H1 (cell line): ENCODE results near the gene ATP6V0D1. TPM values are rescaled to one million over a fixed set of nuclear protein-coding genes. Genes with fewer than 3 reads are reported as not detected.
"Not testable (repeated sequence)": the region's sequence is repeated elsewhere in the genome, so short reads cannot be mapped to it uniquely, and the experiment has no call there.

Source experiments
- CTCF ChIA-PET: fragments of 300-600 bp; sonication (Branson Sonifier 250); formaldehyde crosslinking; loops from one replicate; lab custom pipeline; 2021; ENCODE audit not compliant: partially characterized antibody; lab: Charles Lee
- POLR2A ChIA-PET: fragments of 300-600 bp; sonication (Branson Sonifier 250); formaldehyde crosslinking; loops from one replicate; lab custom pipeline; 2021; ENCODE audit warnings: inconsistent platforms; ENCODE audit not compliant: partially characterized antibody; lab: Charles Lee
- DNase-seq, 2 experiments: peaks; one replicate each; pipeline versions ENCODE4 v3.0.0 to v3.0.0-alpha.2; 2010 to 2022; ENCODE audit warnings: low spot score in 2 of 2, low read depth in 1 of 2, mixed read lengths in 1 of 2
- FAIRE-seq: peaks from 2 replicates; lab custom pipeline; 2011; peaks lifted over from hg19 to GRCh38; lab: Jason Lieb, UNC
- H2AFZ ChIP-seq: 2 replicates; pipeline ENCODE4 v1.8.1; 2012; ENCODE audit warnings: low read length, inconsistent platforms
- H2AK5ac ChIP-seq: 2 replicates; pipeline ENCODE4 v1.6.1; 2013; ENCODE audit warnings: low read depth, low read length
- H2BK120ac ChIP-seq: replicated peaks from 2 replicates; pipeline ENCODE3; 2013; ENCODE audit warnings: low read depth, low read length, inconsistent platforms
- H2BK12ac ChIP-seq: 2 replicates; pipeline ENCODE4 v1.6.1; 2013; ENCODE audit warnings: low read depth, low read length
- H2BK15ac ChIP-seq: 2 replicates; pipeline ENCODE4 v1.6.1; 2013; ENCODE audit warnings: low read length
- H2BK20ac ChIP-seq: 2 replicates; pipeline ENCODE4 v1.6.1; 2013; ENCODE audit warnings: low read length
- H2BK5ac ChIP-seq: 2 replicates; pipeline ENCODE4 v1.6.1; 2013; ENCODE audit warnings: low read depth, low read length
- H3K14ac ChIP-seq: 2 replicates; pipeline ENCODE4 v1.6.1; 2013; ENCODE audit warnings: inconsistent platforms; ENCODE audit not compliant: insufficient read length
- H3K18ac ChIP-seq: 2 replicates; pipeline ENCODE4 v1.6.1; 2013; ENCODE audit warnings: low read length; ENCODE audit errors: extremely low read depth
- H3K23ac ChIP-seq: 2 replicates; pipeline ENCODE4 v1.6.1; 2013; ENCODE audit warnings: inconsistent platforms; ENCODE audit not compliant: insufficient read length
- H3K23me2 ChIP-seq: 2 replicates; pipeline ENCODE4 v1.6.1; 2013; ENCODE audit warnings: low read depth, low read length
- H3K27ac ChIP-seq: 2 replicates; pipeline ENCODE4 v1.6.1; 2011; ENCODE audit warnings: low read depth, low read length, inconsistent platforms
- H3K27me3 ChIP-seq, 4 experiments: replicated peaks in 1 of 4; 1 replicate in 1 of 4; 2 replicates in 3 of 4; pipeline versions ENCODE4 v1.6.1 to v1.8.1; 2011 to 2013; ENCODE audit warnings: low read length in 3 of 4, mild to moderate bottlenecking in 3 of 4, inconsistent platforms in 2 of 4, mixed read lengths in 2 of 4, moderate library complexity in 1 of 4; ENCODE audit not compliant: control insufficient read depth in 3 of 4, insufficient read depth in 3 of 4; ENCODE audit errors: extremely low read depth in 1 of 4
- H3K36me3 ChIP-seq, 4 experiments: 2 replicates each; pipeline versions ENCODE4 v1.6.1 to v1.8.1; 2011 to 2013; ENCODE audit warnings: mild to moderate bottlenecking in 4 of 4, low read length in 3 of 4, moderate library complexity in 2 of 4, control low read depth in 1 of 4, inconsistent platforms in 1 of 4; ENCODE audit not compliant: insufficient read depth in 4 of 4, control insufficient read depth in 2 of 4
- H3K4ac ChIP-seq: replicated peaks from 2 replicates; pipeline ENCODE3; 2013; ENCODE audit warnings: low read length, low read depth, mixed read lengths, inconsistent platforms; ENCODE audit not compliant: insufficient read length
- H3K4me1 ChIP-seq, 4 experiments: replicated peaks in 1 of 4; 1 replicate in 1 of 4; 2 replicates in 3 of 4; pipeline versions ENCODE4 v1.6.1 to v1.8.1; 2011 to 2013; ENCODE audit warnings: low read length in 3 of 4, inconsistent platforms in 2 of 4, mixed read lengths in 1 of 4; ENCODE audit not compliant: insufficient read depth in 4 of 4, control insufficient read depth in 3 of 4
- H3K4me2 ChIP-seq, 2 experiments: 2 replicates each; pipeline versions ENCODE4 v1.6.1 to v1.8.1; 2011 to 2013; ENCODE audit warnings: low read depth in 2 of 2, low read length in 2 of 2, control low read depth in 1 of 2, inconsistent platforms in 1 of 2, mild to moderate bottlenecking in 1 of 2; ENCODE audit not compliant: insufficient read depth in 1 of 2
- H3K4me3 ChIP-seq, 4 experiments: fragments of 200-600, 300-600 bp in 1 of 4; sonication (generic), shearing (Covaris generic), sonication (Bioruptor Twin) in 1 of 4; 2 replicates each; pipeline versions ENCODE4 v1.5.1 to v1.8.1; 2011 to 2016; ENCODE audit warnings: low read length in 4 of 4, low read depth in 3 of 4, control low read depth in 2 of 4, inconsistent platforms in 2 of 4, mild to moderate bottlenecking in 2 of 4, mixed read lengths in 1 of 4, moderate library complexity in 1 of 4; ENCODE audit not compliant: insufficient read depth in 2 of 4; ENCODE audit errors: extremely low read depth in 1 of 4
- H3K56ac ChIP-seq: replicated peaks from 2 replicates; pipeline ENCODE3; 2013; ENCODE audit warnings: low read depth, mild to moderate bottlenecking, mixed read lengths, low read length, inconsistent platforms; ENCODE audit not compliant: insufficient read length
- H3K79me1 ChIP-seq: 2 replicates; pipeline ENCODE4 v1.6.1; 2013; ENCODE audit warnings: low read depth, low read length, control low read depth
- H3K79me2 ChIP-seq, 2 experiments: 2 replicates each; pipeline versions ENCODE4 v1.6.1 to v1.8.1; 2012 to 2013; ENCODE audit warnings: low read length in 2 of 2, mild to moderate bottlenecking in 2 of 2, inconsistent platforms in 1 of 2; ENCODE audit not compliant: insufficient read depth in 2 of 2, control insufficient read depth in 1 of 2
- H3K9ac ChIP-seq, 4 experiments: replicated peaks in 1 of 4; 1 replicate in 1 of 4; 2 replicates in 3 of 4; pipeline versions ENCODE4 v1.6.1 to v1.8.1; 2011 to 2013; ENCODE audit warnings: low read depth in 3 of 4, low read length in 3 of 4, control low read depth in 2 of 4, mild to moderate bottlenecking in 2 of 4, moderate library complexity in 2 of 4, inconsistent platforms in 1 of 4; ENCODE audit errors: extremely low read depth in 1 of 4
- H3K9me3 ChIP-seq, 2 experiments: 2 replicates each; pipeline versions ENCODE4 v1.6.1 to v1.8.1; 2012 to 2013; ENCODE audit warnings: mild to moderate bottlenecking in 2 of 2, moderate library complexity in 2 of 2, control low read depth in 1 of 2, inconsistent platforms in 1 of 2, low read depth in 1 of 2, low read length in 1 of 2, mixed read lengths in 1 of 2; ENCODE audit not compliant: insufficient read depth in 2 of 2
- H4K20me1 ChIP-seq, 2 experiments: replicated peaks in 1 of 2; 2 replicates each; pipeline versions ENCODE3 to v1.8.1; 2011 to 2013; ENCODE audit warnings: inconsistent platforms in 2 of 2, low read length in 2 of 2, mild to moderate bottlenecking in 1 of 2; ENCODE audit not compliant: insufficient read depth in 2 of 2, control insufficient read depth in 1 of 2
- H4K5ac ChIP-seq: 2 replicates; pipeline ENCODE4 v1.6.1; 2013; ENCODE audit warnings: low read length, low read depth, mixed read lengths, inconsistent platforms; ENCODE audit not compliant: insufficient read length
- H4K8ac ChIP-seq: 2 replicates; pipeline ENCODE4 v1.8.0; 2013; ENCODE audit warnings: mild to moderate bottlenecking, moderate library complexity, low read length, inconsistent platforms; ENCODE audit not compliant: insufficient read depth; ENCODE audit errors: extremely low read depth
- H4K91ac ChIP-seq: replicated peaks from 2 replicates; pipeline ENCODE3; 2013; ENCODE audit warnings: low read length, mixed read lengths, inconsistent platforms; ENCODE audit not compliant: insufficient read length
- EP300 ChIP-seq, 2 experiments: IDR thresholded peaks; 1 replicate in 1 of 2; 2 replicates in 1 of 2; pipeline ENCODE4 v1.6.1; 2011 to 2012; ENCODE audit warnings: low read depth in 2 of 2, low read length in 2 of 2, mild to moderate bottlenecking in 2 of 2, borderline replicate concordance in 1 of 2, inconsistent platforms in 1 of 2, moderate library complexity in 1 of 2
- TBP ChIP-seq: IDR thresholded peaks from 2 replicates; pipeline ENCODE4 v1.6.1; 2011; ENCODE audit warnings: low read depth, low read length, improper control_type of control experiment
- TEAD4 ChIP-seq: IDR thresholded peaks from 2 replicates; pipeline ENCODE4 v1.6.1; 2012; ENCODE audit warnings: low read depth, low read length, inconsistent platforms, mixed read lengths
- WGBS, 2 experiments: shearing (Covaris generic) in 1 of 2; methylation state at CpG; one replicate each; pipeline versions ENCODE4 v1.1.6 to v1.1.7; 2013 to 2015; ENCODE audit warnings: low lambda C conversion rate in 2 of 2, mixed read lengths in 2 of 2, inconsistent platforms in 1 of 2, low coverage in 1 of 2, missing lambda C conversion rate in 1 of 2; ENCODE audit not compliant: insufficient replicate concordance in 2 of 2, insufficient coverage in 1 of 2, insufficient read length in 1 of 2; ENCODE audit errors: extremely low coverage in 1 of 2, missing lambda C conversion rate in 1 of 2; 5-methylcytosine and 5-hydroxymethylcytosine counted together
- polyA plus RNA-seq, 7 experiments: library from polyadenylated mRNA; depleted of rRNA in 3 of 7; stranded (reverse) in 5 of 7; unstranded in 2 of 7; fragments of >200 nt in 5 of 7; fragments of 200-250 nt in 2 of 7; gene quantifications; 1 replicate in 5 of 7; 2 replicates in 1 of 7; 4 replicates in 1 of 7; pipeline versions ENCODE4 v1.2.1 to v1.2.3, GENCODE V29; 2011 to 2013; ENCODE audit warnings: missing spikeins in 2 of 7, mixed read lengths in 2 of 7
- total RNA-seq: library from RNA; stranded (reverse); fragmentation: NEBNext Ultra II Directional; extraction: Animal tissue kit (Norgen Biotek cat#: 25700); gene quantifications from 2 replicates; pipeline ENCODE4 v1.2.1, GENCODE V29; 2021

The ATP6V0D1 gene
- total and polyA plus RNA-seq, 2 of the 8 experiments (the other 6 are each of a cell fraction or from before 2014, with no cell fraction given), result 47.3 to 134 TPM

GRCh38 chr16:67415872-67416793 is 64.8 kb downstream of the ATP6V0D1 start, which contains the start of gene ZDHHC1 (continued):
- TF ChIP-seq EP300 (IDR thresholded peaks at IDR 0.05; ENCODE audit: borderline replicate concordance in 1 of 2, low read depth in 2 of 2, low read length in 2 of 2) (no peak), TBP (no peak; the same call in 1 of the 2 replicates), TEAD4 (no peak)

GRCh38 chr16:67415421-67415820 is 65.5 kb downstream of the ATP6V0D1 start:
- ChIA-PET POLR2A (interaction anchor here (1.3 kb wide), 1 partner anchor 10 kb away, joined by 5 read pairs; no protein-coding TSS in a partner anchor), CTCF (interaction anchor here (0.9 to 32.4 kb wide), 10 partner anchors 2 to 169 kb away, joined by 3 to 476 read pairs (median 5); partner anchors contain the start of genes HSD11B2, TPPP3 and ZDHHC1)
- H3K27me3 ChIP-seq, H2BK120ac ChIP-seq, FAIRE-seq, H2BK12ac ChIP-seq, H3K23ac ChIP-seq, H3K9ac ChIP-seq, H4K5ac ChIP-seq, H3K4me1 ChIP-seq, H3K9me3 ChIP-seq, H3K56ac ChIP-seq, DNase-seq, H3K23me2 ChIP-seq, H3K14ac ChIP-seq, H3K18ac ChIP-seq, H2AFZ ChIP-seq, H2BK15ac ChIP-seq, H4K20me1 ChIP-seq, H2AK5ac ChIP-seq, H4K91ac ChIP-seq, H2BK5ac ChIP-seq, H3K79me1 ChIP-seq, H3K27ac ChIP-seq, H2BK20ac ChIP-seq, H3K36me3 ChIP-seq, H3K79me2 ChIP-seq, H3K4ac ChIP-seq, H4K8ac ChIP-seq: not testable (repeated sequence)
- peak overlapping the region; percentile 40 to 66 (median 54); a peak in 6 of 8 replicates for H3K4me3 ChIP-seq
- peak overlapping the region; percentile 73 to 79 for H3K4me2 ChIP-seq
- WGBS, 2 experiments, result 92% methylated on average over 17 of the region's 19 CpGs; no CpG with 5 or more reads in 1 of the 2 experiments
